Naive thymus-derived CD4-positive, alpha-beta T cell (primary cell): ENCODE data around the gene MAP6. TPM values are rescaled to one million over a fixed set of nuclear protein-coding genes. Genes with fewer than 3 reads are reported as not detected.

ENCODE experiments used
- ATAC-seq: fragments of 150-1000 bp; cut with Tn5 transposase; 2 replicates; pipeline ENCODE4 v1.10.0; 2021; ENCODE audit warnings: mild to moderate bottlenecking, moderate library complexity
- CTCF ChIA-PET: fragments of 350-600 bp; sonication (Branson Sonifier 250); formaldehyde crosslinking; loops from one replicate; lab custom pipeline; 2021; ENCODE audit warnings: antibody characterized with exemption; lab: Charles Lee
- POLR2A ChIA-PET: fragments of 350-600 bp; sonication (Branson Sonifier 250); formaldehyde crosslinking; loops from one replicate; lab custom pipeline; 2021; ENCODE audit warnings: antibody characterized with exemption, inconsistent platforms; lab: Charles Lee
- DNase-seq, 9 donors: peaks; one replicate each; pipeline versions ENCODE4 v3.0.0 to v3.0.0-alpha.2; 2020 to 2022; ENCODE audit warnings: mixed read lengths in 1 of 9
- H3K27ac ChIP-seq: one replicate; pipeline ENCODE4 v1.7.0; 2013; ENCODE audit warnings: mild to moderate bottlenecking, low read depth, low read length, moderate library complexity
- H3K27me3 ChIP-seq, 2 donors: one replicate each; pipeline ENCODE4 v1.7.0; 2013; ENCODE audit warnings: low read length in 2 of 2, mild to moderate bottlenecking in 2 of 2, moderate library complexity in 2 of 2; ENCODE audit not compliant: control insufficient read depth in 2 of 2, insufficient read depth in 2 of 2
- H3K36me3 ChIP-seq, 3 experiments: 1 replicate in 2 of 3; 2 replicates in 1 of 3; pipeline ENCODE4 v1.7.0; 2013; ENCODE audit warnings: low read length in 3 of 3, mild to moderate bottlenecking in 3 of 3, moderate library complexity in 1 of 3; ENCODE audit not compliant: insufficient read depth in 3 of 3, control insufficient read depth in 2 of 3
- H3K4me1 ChIP-seq, 2 donors: one replicate each; pipeline ENCODE4 v1.7.0; 2013; ENCODE audit warnings: low read length in 2 of 2, mild to moderate bottlenecking in 2 of 2, moderate library complexity in 1 of 2; ENCODE audit not compliant: control insufficient read depth in 2 of 2, insufficient read depth in 2 of 2
- H3K4me3 ChIP-seq: 2 replicates; pipeline ENCODE4 v1.7.0; 2013; ENCODE audit warnings: mild to moderate bottlenecking, low read length
- H3K9me3 ChIP-seq, 3 experiments: 1 replicate in 2 of 3; 2 replicates in 1 of 3; pipeline ENCODE4 v1.7.0; 2013; ENCODE audit warnings: low read length in 3 of 3; ENCODE audit not compliant: control insufficient read depth in 2 of 3
- H3K27ac Mint-ChIP-seq, 9 donors: one replicate each; pipeline ENCODE4 v1.8.0; 2020 to 2022; ENCODE audit warnings: mixed read lengths in 9 of 9, mild to moderate bottlenecking in 8 of 9, moderate library complexity in 5 of 9, inconsistent platforms in 2 of 9
- H3K27me3 Mint-ChIP-seq, 5 donors: one replicate each; pipeline ENCODE4 v1.8.0; 2021 to 2022; ENCODE audit warnings: mixed read lengths in 5 of 5, mild to moderate bottlenecking in 1 of 5
- H3K36me3 Mint-ChIP-seq, 5 donors: one replicate each; pipeline ENCODE4 v1.8.0; 2020 to 2022; ENCODE audit warnings: mixed read lengths in 5 of 5, mild to moderate bottlenecking in 3 of 5, inconsistent platforms in 1 of 5
- H3K4me1 Mint-ChIP-seq, 7 donors: one replicate each; pipeline ENCODE4 v1.8.0; 2020 to 2022; ENCODE audit warnings: mixed read lengths in 7 of 7, mild to moderate bottlenecking in 3 of 7, inconsistent platforms in 1 of 7
- H3K4me3 Mint-ChIP-seq, 10 donors: one replicate each; pipeline ENCODE4 v1.8.0; 2020 to 2022; ENCODE audit warnings: mild to moderate bottlenecking in 10 of 10, mixed read lengths in 10 of 10, moderate library complexity in 6 of 10, inconsistent platforms in 2 of 10
- H3K9me3 Mint-ChIP-seq, 11 donors: one replicate each; pipeline ENCODE4 v1.8.0; 2020 to 2022; ENCODE audit warnings: mixed read lengths in 11 of 11, mild to moderate bottlenecking in 4 of 11, inconsistent platforms in 1 of 11, moderate library complexity in 1 of 11
- intact Hi-C, 2 donors: fragments of 100-400 bp; cut with micrococcal nuclease; formaldehyde crosslinking; loops; one replicate each; pipeline ENCODE4 v1.15.1; 2023
- polyA plus RNA-seq, 2 donors: library from polyadenylated mRNA; unstranded; fragments of 300-500 nt; fragmentation: Illumina TruSeq; gene quantifications; one replicate each; pipeline ENCODE4 v1.2.3, GENCODE V29; 2021
- total RNA-seq, 6 experiments: library from RNA in 5 of 6; stranded (reverse) in 5 of 6; gene quantifications; 1 replicate in 5 of 6; 2 replicates in 1 of 6; pipeline ENCODE4 v1.2.3 and lab custom pipeline; 2021 to 2026

MAP6 gene
- total and polyA plus RNA-seq, 7 experiments from 2014 or later = 2.7 TPM; not detected in 6

- Histone ChIP-seq H3K36me3 (no peaks in the 10 kb centered on the region), H3K27me3 (no peaks in the 10 kb centered on the region), H3K4me1 (no peaks in the 10 kb centered on the region), H3K27ac (no peak overlapping the region), H3K9me3 (no peaks in the 10 kb centered on the region), H3K4me3 (no peak overlapping the region)
- Mint-ChIP-seq H3K4me3 (no peak overlapping the region), H3K27ac (no peak overlapping the region), H3K27me3 (peaks cover 0 to 38% (median 7%) of the 10 kb centered on the region in 5 donors), H3K36me3 (no peaks in the 10 kb centered on the region), H3K4me1 (peaks cover 0 to 8% (median 0%) of the 10 kb centered on the region in 7 donors), H3K9me3 (peaks cover 0 to 2% (median 0%) of the 10 kb centered on the region in 11 donors)
- ATAC-seq (no peak), DNase-seq (no peak)
- POLR2A ChIA-PET = no interaction called here
- intact Hi-C loops = no loop called here
- CTCF ChIA-PET = interaction anchor here (1.2 kb wide), 1 partner anchor 53 kb away, joined by 3 read pairs; no protein-coding TSS in a partner anchor
Observed at GRCh38 chr11:75650167-75650723, 18.6 kb downstream of the MAP6 start.

- POLR2A ChIA-PET = no interaction called here
- peaks cover 0 to 3% (median 0%) of the 10 kb centered on the region in 5 donors for H3K36me3 Mint-ChIP-seq
- H3K4me3 Mint-ChIP-seq = no peak overlapping the region
- CTCF ChIA-PET = no interaction called here
- no peaks in the 10 kb centered on the region for H3K4me1 Mint-ChIP-seq
- Histone ChIP-seq H3K27ac (no peak overlapping the region), H3K27me3 (no peaks in the 10 kb centered on the region), H3K36me3 (no peaks in the 10 kb centered on the region), H3K4me3 (no peak overlapping the region), H3K9me3 (no peaks in the 10 kb centered on the region), H3K4me1 (no peaks in the 10 kb centered on the region)
- DNase-seq (no peak), ATAC-seq (no peak)
- H3K9me3 Mint-ChIP-seq = peaks cover 0 to 1% (median 0%) of the 10 kb centered on the region in 11 donors
- intact Hi-C loops = no loop called here
- no peak overlapping the region for H3K27ac Mint-ChIP-seq
- H3K27me3 Mint-ChIP-seq = peaks cover under 1 to 50% (median 4%) of the 10 kb centered on the region in 5 donors
Observed at GRCh38 chr11:75644946-75645345, 23.9 kb downstream of the MAP6 start.

- POLR2A ChIA-PET = no interaction called here
Observed at GRCh38 chr11:75644370-75644769, 24.5 kb downstream of the MAP6 start.

GRCh38 chr11:75642402-75643113, 26.3 kb downstream of the MAP6 start:
- Mint-ChIP-seq H3K36me3 (peaks cover 0 to 3% (median 0%) of the 10 kb centered on the region in 5 donors), H3K9me3 (no peaks in the 10 kb centered on the region), H3K27ac (no peak overlapping the region), H3K27me3 (peaks cover 4 to 55% (median 13%) of the 10 kb centered on the region in 5 donors), H3K4me1 (no peaks in the 10 kb centered on the region), H3K4me3 (no peak overlapping the region)
- Histone ChIP-seq H3K27me3 (no peaks in the 10 kb centered on the region), H3K9me3 (no peaks in the 10 kb centered on the region), H3K4me3 (no peak overlapping the region), H3K4me1 (no peaks in the 10 kb centered on the region), H3K36me3 (no peaks in the 10 kb centered on the region), H3K27ac (no peak overlapping the region)
- ChIA-PET CTCF (no interaction called here), POLR2A (no interaction called here)
- intact Hi-C loops = no loop called here
- DNase-seq (no peak), ATAC-seq (no peak)

More at GRCh38 chr11:75644370-75644769, 24.5 kb downstream of the MAP6 start:
- Mint-ChIP-seq H3K4me1 (no peaks in the 10 kb centered on the region), H3K27ac (no peak overlapping the region), H3K36me3 (peaks cover 0 to 3% (median 0%) of the 10 kb centered on the region in 5 donors), H3K9me3 (peaks cover 0 to 1% (median 0%) of the 10 kb centered on the region in 11 donors), H3K4me3 (no peak overlapping the region), H3K27me3 (peaks cover 3 to 50% (median 6%) of the 10 kb centered on the region in 5 donors)
- no peak overlapping the region for H3K4me3 ChIP-seq
- no peaks in the 10 kb centered on the region for H3K9me3 ChIP-seq
- no peak for DNase-seq
- no peaks in the 10 kb centered on the region for H3K4me1 ChIP-seq
- intact Hi-C loops = no loop called here
- H3K27me3 ChIP-seq = no peaks in the 10 kb centered on the region
- H3K27ac ChIP-seq = no peak overlapping the region
- ATAC-seq = no peak
- CTCF ChIA-PET = no interaction called here
- H3K36me3 ChIP-seq = no peaks in the 10 kb centered on the region

- H3K27ac Mint-ChIP-seq = peak overlapping the region in 1 of 9 donors; percentile 38
- H3K36me3 Mint-ChIP-seq = peaks cover 0 to 3% (median 0%) of the 10 kb centered on the region in 5 donors
- POLR2A ChIA-PET = no interaction called here
- DNase-seq (no peak), ATAC-seq (peak; percentile 44)
- no peak overlapping the region for H3K27ac ChIP-seq
- H3K36me3 ChIP-seq = no peaks in the 10 kb centered on the region
- peaks cover 14 to 65% (median 26%) of the 10 kb centered on the region in 5 donors for H3K27me3 Mint-ChIP-seq
- no peaks in the 10 kb centered on the region for H3K27me3 ChIP-seq
- no peak overlapping the region for H3K4me3 Mint-ChIP-seq
- intact Hi-C loops = no loop called here
- no peaks in the 10 kb centered on the region for H3K4me1 Mint-ChIP-seq
- no peaks in the 10 kb centered on the region for H3K9me3 ChIP-seq
- CTCF ChIA-PET = interaction anchor here (0.6 kb wide), 1 partner anchor 205 kb away, joined by 3 read pairs; no protein-coding TSS in a partner anchor
- no peaks in the 10 kb centered on the region for H3K4me1 ChIP-seq
- H3K4me3 ChIP-seq = no peak overlapping the region
- H3K9me3 Mint-ChIP-seq = no peaks in the 10 kb centered on the region
Observed at GRCh38 chr11:75639762-75640181, 29.1 kb downstream of the MAP6 start.

- Mint-ChIP-seq H3K27me3 (peaks cover 23 to 66% (median 32%) of the 10 kb centered on the region in 5 donors), H3K9me3 (no peaks in the 10 kb centered on the region), H3K36me3 (peaks cover 0 to 3% (median 0%) of the 10 kb centered on the region in 5 donors), H3K27ac (no peak overlapping the region), H3K4me3 (no peak overlapping the region), H3K4me1 (peaks cover 0 to 2% (median 0%) of the 10 kb centered on the region in 7 donors)
- intact Hi-C loops = no loop called here
- ChIA-PET POLR2A (no interaction called here), CTCF (no interaction called here)
- H3K27me3 ChIP-seq = no peaks in the 10 kb centered on the region
- DNase-seq (no peak), ATAC-seq (no peak)
- H3K36me3 ChIP-seq = no peaks in the 10 kb centered on the region
- no peaks in the 10 kb centered on the region for H3K9me3 ChIP-seq
- H3K4me3 ChIP-seq = no peak overlapping the region
- H3K4me1 ChIP-seq = no peaks in the 10 kb centered on the region
- no peak overlapping the region for H3K27ac ChIP-seq
Observed at GRCh38 chr11:75637998-75638397, 30.8 kb downstream of the MAP6 start.
